GM12801 (cell line): ENCODE measurements around the gene TNFRSF1A.

Experiments used
- TF ChIP-seq, protein P1 (sequence below): IDR thresholded peaks from one replicate; pipeline ENCODE4 v1.5.1; 2011; ENCODE audit warnings: control low read depth; ENCODE audit not compliant: insufficient read length; ENCODE audit errors: extremely low read depth

Gene TNFRSF1A

GRCh38 chr12:6342140-6342889, 439 bp upstream of the TNFRSF1A start:
- TF ChIP-seq, protein P1, sequence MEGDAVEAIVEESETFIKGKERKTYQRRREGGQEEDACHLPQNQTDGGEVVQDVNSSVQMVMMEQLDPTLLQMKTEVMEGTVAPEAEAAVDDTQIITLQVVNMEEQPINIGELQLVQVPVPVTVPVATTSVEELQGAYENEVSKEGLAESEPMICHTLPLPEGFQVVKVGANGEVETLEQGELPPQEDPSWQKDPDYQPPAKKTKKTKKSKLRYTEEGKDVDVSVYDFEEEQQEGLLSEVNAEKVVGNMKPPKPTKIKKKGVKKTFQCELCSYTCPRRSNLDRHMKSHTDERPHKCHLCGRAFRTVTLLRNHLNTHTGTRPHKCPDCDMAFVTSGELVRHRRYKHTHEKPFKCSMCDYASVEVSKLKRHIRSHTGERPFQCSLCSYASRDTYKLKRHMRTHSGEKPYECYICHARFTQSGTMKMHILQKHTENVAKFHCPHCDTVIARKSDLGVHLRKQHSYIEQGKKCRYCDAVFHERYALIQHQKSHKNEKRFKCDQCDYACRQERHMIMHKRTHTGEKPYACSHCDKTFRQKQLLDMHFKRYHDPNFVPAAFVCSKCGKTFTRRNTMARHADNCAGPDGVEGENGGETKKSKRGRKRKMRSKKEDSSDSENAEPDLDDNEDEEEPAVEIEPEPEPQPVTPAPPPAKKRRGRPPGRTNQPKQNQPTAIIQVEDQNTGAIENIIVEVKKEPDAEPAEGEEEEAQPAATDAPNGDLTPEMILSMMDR, result no peak

DNA sequence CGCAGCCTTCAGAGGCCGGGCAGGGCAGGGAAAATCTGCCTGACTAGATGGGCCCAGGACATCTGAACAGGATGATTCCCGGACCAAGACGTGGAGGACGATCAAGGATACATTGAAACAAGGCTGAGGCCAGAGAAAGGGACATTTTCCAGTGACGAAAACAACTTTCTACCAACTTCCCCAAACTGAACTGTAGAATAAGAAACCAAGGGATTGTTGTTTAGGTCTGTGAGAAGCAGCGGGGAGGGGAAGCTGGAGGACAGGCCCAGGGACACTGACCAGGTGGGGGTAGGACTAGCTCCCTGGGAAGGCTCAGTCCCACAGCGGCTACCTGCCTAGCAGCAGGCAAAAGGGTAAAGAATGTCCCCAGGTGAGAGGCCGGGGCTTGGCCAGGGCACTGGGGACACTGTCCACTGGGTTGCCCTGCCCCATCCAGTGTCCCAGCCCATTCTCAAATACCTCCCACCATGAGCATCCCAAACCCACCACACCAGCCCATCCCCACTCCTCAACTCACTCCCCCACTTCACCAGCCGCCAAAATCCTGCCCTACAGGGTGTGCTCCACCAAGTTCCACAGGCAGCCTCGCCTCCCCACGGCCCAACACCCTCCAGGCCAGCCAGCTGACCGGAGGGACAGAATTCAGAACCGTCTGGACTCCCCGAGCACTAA, 995 bp downstream of the TNFRSF1A start:
- TF ChIP-seq, protein P1, result no peak

DNA sequence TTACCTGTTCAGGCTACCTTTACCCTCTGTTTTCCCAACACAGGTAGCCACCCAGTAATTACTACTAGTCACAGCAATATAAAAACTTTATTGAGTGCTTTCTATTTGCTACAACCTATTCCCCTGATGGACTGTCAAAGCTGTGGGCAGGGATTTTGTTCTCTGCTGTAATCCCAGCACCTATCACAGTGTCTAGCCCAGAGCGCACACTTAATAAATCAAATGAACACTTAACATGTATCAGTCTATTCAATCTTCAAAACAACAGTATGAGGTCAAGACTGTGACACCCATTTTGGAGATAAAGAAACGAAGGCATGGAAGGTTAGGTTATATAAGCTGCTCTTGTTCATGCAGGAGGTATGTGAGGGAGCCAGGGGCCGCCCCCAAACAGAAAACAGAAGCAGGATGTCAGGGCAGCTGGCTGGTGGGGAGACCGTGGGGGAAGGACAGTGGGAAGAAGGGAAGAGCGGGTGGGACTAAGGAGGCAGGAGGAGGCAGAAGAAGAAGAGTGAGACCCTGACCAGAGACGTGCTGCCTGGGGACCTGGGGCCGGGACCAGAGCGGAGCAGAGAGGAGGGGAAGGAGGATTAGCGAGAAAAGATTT, 1.7 kb downstream of the TNFRSF1A start:
- TF ChIP-seq, protein P1, result no peak

DNA sequence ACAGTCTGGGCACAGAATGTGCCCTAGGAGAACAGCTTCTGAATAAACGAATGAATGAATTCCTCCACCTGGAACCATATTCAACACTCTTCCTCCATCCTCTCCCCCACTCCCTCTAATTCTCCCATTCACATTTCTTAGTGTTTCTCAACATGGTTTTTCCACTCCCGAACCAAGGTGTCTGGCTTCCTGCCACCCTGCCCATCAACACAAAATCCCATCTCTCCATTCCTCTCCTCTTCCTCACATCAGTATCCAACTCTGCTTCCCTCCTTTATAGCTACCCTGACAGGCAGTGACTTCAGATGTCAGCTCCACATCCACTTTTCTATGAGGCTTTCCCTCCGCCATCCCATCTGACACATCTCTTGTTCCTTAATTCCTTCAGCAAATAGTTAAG, 2.9 kb downstream of the TNFRSF1A start:
- TF ChIP-seq, protein P1, result no peak

DNA sequence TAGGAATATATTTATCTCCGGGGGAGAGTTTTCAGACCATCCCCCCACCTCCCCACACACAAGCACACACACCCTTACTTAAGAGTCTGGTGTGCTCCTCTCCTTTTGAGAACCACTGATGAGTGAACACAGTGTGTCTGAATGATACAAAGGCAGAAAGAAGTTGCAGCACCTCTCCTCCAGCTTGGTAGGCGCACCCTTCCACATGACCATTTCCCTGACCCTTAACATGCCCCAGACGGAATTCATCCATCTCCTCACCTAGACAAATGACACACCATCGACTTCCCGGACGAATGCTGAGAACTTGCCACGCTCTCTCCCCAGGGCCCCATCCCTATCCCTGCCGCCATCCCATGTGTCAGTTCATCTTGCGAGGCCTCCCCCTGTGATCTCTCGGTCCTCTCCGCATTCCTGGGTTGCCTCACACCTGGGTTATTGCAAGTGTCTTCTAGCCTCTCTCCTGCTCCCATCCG, 3.9 kb downstream of the TNFRSF1A start:
- TF ChIP-seq, protein P1, result no peak

GRCh38 chr12:6336889-6337853, 4.7 kb downstream of the TNFRSF1A start:
- TF ChIP-seq, protein P1, result no peak
